ENCODE measurements around the gene SPATS2L.

SPATS2L gene

GRCh38 chr2:200306196-200306930 is at the start of gene SPATS2L:
SPATS2L (plus strand) TSS chr2:200306693; CDS start chr2:200389245, 82,552 bp downstream.
- Histone ChIP-seq H3K9me3 (ENCODE audit: control insufficient read depth, insufficient read depth, low read depth, low read length) (no peaks in the 10 kb centered on the region), H3K4me3 (ENCODE audit: low read depth, low read length) (peak within 1 kb of the TSS; percentile 86), H3K27ac (ENCODE audit: extremely low read depth, low read depth, low read length) (peak within 1 kb of the TSS; percentile 87), H3K36me3 (ENCODE audit: control insufficient read depth in 2 of 2, insufficient read depth in 1 of 2, low read length in 2 of 2) (no peaks in the 10 kb centered on the region), H3K4me1 (ENCODE audit: control insufficient read depth, insufficient read depth, low read length) (peaks cover 11% of the 10 kb centered on the region; the same call in 1 of the 2 replicates)
- POLR2A ChIA-PET = interaction anchor here (0.6 to 1.3 kb wide), 9 partner anchors 17 to 926 kb away, joined by 3 to 7 read pairs (median 3); no protein-coding TSS in a partner anchor
- CTCF ChIA-PET = interaction anchor here (0.6 to 2.4 kb wide), 4 partner anchors 174 to 321 kb away, joined by 4 to 8 read pairs (median 6); no protein-coding TSS in a partner anchor
- TF ChIP-seq ZBTB8A (tag by site-specific recombination; IDR thresholded peaks at IDR 0.05) (peak; percentile 66), SCRT2 (tag by site-specific recombination; IDR thresholded peaks at IDR 0.05) (peak; percentile 38; the same call in 1 of the 2 replicates), ZEB2 (tag by site-specific recombination; IDR thresholded peaks at IDR 0.05) (peak; percentile 37; the same call in 1 of the 2 replicates), SP2 (tag by site-specific recombination; IDR thresholded peaks at IDR 0.05) (peak; percentile 74), TSHZ1 (tag by site-specific recombination; IDR thresholded peaks at IDR 0.05; ENCODE audit: borderline replicate concordance) (no peak), ZNF239 (tag by site-specific recombination; IDR thresholded peaks at IDR 0.05) (no peak), SP7 (tag by site-specific recombination; IDR thresholded peaks at IDR 0.05) (peak; percentile 56; the same call in 1 of the 2 replicates), ZNF600 (tag by site-specific recombination; IDR thresholded peaks at IDR 0.05) (peak; percentile 74), HOXD13 (CRISPR knock-in tag; IDR thresholded peaks at IDR 0.05; ENCODE audit: borderline replicate concordance) (no peak), REPIN1 (tag by site-specific recombination; IDR thresholded peaks at IDR 0.05; ENCODE audit: low read depth) (no peak), PRDM10 (tag by site-specific recombination; IDR thresholded peaks at IDR 0.05) (peak; percentile 98), ATF2 (tag by site-specific recombination; IDR thresholded peaks at IDR 0.05; ENCODE audit: low read depth) (no peak), PRDM4 (tag by site-specific recombination; IDR thresholded peaks at IDR 0.05) (no peak), ZNF391 (tag by site-specific recombination; IDR thresholded peaks at IDR 0.05; ENCODE audit: borderline replicate concordance, low read depth) (no peak), ZNF664 (tag by site-specific recombination; IDR thresholded peaks at IDR 0.05) (no peak), ZNF677 (tag by site-specific recombination; IDR thresholded peaks at IDR 0.05) (no peak), BCL11A (tag by site-specific recombination; IDR thresholded peaks at IDR 0.05; ENCODE audit: low read depth) (no peak), ZNF544 (tag by site-specific recombination; IDR thresholded peaks at IDR 0.05) (no peak), ZBTB10 (tag by site-specific recombination; IDR thresholded peaks at IDR 0.05) (no peak), EGR2 (tag by site-specific recombination; IDR thresholded peaks at IDR 0.05; ENCODE audit: low read depth) (peak; percentile 35)

All from HEK293 (cell line).